ENCODE results near the gene PARD3.
"Not testable (repeated sequence)": the region's sequence is repeated elsewhere in the genome, so short reads cannot be mapped to it uniquely, and the experiment has no call there.

The PARD3 gene

DNA sequence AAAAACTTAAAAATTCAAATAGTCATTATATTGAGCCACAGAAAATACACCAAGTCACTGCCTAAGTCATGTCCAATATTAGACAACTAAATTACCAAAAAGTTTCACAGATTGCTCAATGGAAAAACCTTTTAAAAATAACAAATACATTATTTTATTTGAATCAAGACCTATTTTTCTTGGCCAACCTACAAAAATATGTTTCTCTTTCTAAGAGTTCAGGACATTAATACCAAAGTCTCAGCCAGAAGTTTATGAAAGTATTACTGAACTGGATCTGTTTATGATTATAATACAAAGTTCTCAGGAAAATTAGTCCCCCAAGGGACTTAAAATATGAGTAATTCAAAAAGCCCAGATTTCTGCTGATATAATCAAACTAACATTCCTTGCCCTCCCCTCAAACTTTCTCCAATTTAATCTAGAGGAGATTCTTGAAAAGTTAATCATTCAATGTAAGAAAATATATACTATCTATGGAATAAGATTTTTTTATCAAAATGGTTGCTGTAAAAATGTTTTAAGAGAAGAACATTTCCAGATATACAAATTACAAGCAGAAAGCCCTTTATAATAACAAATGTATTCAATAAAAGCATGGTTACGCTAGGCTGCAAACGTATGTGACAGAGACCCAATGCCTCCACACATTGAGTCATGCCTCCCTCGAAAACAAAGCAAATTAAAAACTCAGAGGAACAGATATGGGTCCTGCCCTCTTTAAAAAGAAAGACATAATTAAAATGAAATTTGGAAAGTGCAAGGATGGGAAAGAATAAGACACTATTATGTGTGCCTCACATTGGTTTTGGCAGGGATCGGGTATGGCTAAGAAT lies 381.6 kb downstream of the PARD3 start:
- no peak for DNase-seq

DNA sequence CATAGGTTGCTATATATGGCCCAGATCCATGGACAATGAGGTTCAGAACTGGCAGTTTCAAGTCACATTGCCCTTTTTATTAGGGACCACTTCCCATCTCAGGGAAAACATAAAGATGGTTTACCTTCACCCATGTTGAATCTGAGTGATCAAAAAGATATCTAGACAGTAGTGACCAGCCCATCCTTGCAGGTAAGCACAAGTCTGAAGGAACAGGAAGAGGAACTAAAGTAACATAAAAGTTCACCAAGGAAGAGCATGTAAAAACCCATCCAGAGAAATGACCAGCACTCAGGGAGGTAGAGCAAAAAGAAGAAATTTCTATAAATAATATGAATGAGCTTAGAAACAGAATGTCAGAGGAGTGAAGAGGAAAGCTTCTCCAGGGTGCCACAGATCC lies 382.5 kb downstream of the PARD3 start:
- DNase-seq = no peak

DNA sequence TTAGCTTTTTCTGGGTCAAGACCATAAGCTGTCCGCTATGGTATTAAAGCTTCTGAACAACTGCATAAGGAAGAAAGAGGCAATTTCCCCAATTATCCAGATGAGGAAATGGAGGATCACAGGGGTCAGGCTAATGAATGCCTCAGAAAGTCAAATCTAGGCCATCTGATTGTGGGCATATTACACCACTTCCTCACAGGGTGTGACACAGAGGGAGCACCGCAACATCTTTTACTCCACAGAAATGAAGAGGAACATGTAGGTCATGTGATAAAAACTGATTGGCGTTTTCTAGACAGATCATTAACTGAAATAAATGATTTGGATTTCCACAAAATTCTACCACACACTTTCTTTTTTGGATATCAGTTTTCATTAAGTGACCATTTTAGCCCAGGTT lies 384.4 kb downstream of the PARD3 start:
- DNase-seq = no peak

- no peak for DNase-seq
Measured at GRCh38 chr10:34428501-34428900, 386.6 kb downstream of the PARD3 start.

- no peak for DNase-seq
Measured at GRCh38 chr10:34427911-34428216, 387.2 kb downstream of the PARD3 start.

DNA sequence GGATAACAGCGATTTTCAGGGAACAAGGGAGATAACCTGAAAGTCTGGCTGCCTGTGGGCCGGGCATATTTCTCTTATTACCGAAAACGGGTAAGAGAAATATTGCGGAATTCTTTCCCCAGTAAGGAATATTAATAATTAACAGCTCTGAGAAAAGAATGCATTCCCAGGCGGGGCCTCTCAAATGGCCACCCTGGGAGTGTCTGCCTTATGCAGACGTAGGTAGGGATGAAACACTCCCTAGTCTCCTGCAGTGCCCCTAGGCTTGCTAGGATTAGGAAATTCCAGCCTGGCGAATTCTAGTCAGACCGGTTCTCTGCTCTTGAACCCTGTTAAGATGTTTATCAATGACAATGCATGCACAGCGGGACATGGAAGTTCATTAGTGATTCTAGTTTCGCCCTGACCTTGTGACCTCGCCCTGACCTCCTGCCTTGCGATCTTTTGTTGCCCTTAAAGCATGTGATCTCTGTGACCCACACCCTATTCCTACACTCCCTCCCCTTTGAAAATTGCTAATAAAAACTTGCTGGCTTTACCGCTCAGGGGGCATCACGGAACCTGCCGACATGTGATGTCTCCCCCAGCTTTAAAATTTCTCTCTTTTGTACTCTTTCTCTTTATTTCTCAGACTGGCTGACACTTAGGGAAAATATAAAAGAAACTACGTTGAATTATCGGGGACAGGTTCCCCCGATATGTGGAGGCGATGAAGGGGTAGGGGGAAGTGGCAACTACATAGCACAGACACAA lies 387.8 kb downstream of the PARD3 start:
- not testable (repeated sequence) for DNase-seq

DNA sequence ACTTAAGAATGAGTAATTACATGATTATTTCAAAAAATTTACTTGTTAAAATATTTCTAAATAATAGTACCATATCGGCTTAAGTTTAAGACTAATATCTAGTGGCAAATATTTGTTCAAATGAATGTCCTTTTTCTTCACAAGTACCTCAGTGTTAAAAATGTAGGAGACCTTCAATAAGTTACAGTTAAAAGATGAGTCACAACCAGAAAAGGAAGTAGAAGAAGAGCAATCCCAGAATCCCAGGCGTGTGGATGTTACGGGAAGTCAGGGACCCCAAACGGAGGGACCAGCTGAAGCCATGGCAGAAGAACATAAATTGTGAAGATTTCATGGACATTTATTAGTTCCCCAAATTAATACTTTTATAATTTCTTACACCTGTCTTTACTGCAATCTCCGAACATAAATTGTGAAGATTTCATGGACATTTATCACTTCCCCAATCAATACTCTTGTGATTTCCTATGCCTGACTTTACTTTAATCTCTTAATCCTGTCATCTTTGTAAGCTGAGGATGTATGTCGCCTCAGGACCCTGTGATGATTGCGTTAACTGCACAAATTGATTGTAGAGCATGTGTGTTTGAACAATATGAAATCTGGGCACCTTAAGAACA lies 388.4 kb downstream of the PARD3 start:
- DNase-seq = not testable (repeated sequence)

GRCh38 chr10:34426041-34426440 lies 389.1 kb downstream of the PARD3 start:
- DNase-seq = no peak

DNA sequence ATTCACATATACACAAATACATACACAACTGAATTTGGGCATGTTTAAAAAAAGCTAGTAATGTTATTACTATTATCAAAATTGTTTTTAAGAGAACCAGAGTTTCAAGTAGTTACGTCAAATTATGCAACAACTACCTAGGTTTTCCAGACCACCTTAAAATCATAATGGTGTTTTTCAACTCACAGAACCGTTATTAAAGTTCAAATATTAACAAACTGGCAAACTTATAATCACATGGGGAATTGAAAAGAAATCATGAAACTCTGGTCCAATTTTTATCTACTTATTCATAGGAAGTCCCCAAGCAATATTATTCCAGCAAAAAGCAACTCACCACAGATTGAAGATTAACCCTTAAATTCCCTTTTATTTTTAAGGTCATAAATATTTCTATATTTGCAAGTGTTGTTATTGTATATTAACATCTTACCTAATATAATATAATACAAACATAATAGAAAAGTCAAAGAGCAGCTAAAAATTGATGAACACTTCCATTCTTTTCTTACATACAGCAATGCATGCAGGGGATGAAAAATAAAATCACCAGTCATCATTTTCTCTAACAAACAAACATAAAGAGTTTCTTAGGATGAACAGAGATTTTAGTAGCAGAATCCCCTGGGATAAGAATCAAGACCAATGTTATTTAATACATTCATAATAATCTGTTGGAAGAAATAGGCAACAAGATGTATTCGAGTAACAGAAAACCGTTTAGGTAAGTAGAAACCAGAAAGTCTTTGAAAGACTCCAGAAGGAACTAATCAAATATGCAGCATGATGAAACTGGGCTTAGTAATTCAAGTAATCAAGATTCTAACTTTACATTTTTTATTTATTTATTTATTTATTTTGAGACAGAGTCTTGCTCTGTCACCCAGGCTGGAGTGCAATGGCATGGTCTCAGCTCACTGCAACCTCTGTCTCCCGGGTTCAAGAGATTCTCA lies 391.1 kb downstream of the PARD3 start:
- DNase-seq = no peak

- DNase-seq = no peak
Measured at GRCh38 chr10:34420795-34421194, 394.3 kb downstream of the PARD3 start.

DNA sequence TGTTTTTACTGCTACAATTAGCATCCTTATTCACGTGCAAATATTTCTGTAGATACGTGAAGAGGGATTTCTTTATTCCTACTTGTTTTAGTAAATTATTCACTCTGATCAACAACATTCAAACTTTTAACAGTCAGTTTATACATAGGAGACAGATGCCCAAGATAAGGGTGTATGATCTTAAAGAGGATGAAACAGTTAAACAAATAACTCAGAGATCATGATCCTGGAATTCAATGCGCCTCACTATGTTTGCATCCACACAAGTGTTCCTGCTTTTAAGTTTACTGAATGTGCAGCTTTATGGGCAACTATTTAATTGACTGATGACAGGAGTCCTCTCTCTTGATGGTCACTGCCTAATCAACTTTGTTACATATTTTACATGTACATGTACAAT lies 394.8 kb downstream of the PARD3 start:
- DNase-seq = no peak

GRCh38 chr10:34415039-34415438 lies 400.1 kb downstream of the PARD3 start:
- DNase-seq = no peak

GRCh38 chr10:34413756-34414587 lies 401.1 kb downstream of the PARD3 start:
- DNase-seq = no peak

GRCh38 chr10:34413214-34413613 lies 401.9 kb downstream of the PARD3 start:
- no peak for DNase-seq

GRCh38 chr10:34408956-34409355 lies 406.1 kb downstream of the PARD3 start:
- no peak for DNase-seq

GRCh38 chr10:34408381-34408780 lies 406.7 kb downstream of the PARD3 start:
- DNase-seq = no peak

- no peak for DNase-seq
Measured at GRCh38 chr10:34407324-34407805, 407.7 kb downstream of the PARD3 start.

DNA sequence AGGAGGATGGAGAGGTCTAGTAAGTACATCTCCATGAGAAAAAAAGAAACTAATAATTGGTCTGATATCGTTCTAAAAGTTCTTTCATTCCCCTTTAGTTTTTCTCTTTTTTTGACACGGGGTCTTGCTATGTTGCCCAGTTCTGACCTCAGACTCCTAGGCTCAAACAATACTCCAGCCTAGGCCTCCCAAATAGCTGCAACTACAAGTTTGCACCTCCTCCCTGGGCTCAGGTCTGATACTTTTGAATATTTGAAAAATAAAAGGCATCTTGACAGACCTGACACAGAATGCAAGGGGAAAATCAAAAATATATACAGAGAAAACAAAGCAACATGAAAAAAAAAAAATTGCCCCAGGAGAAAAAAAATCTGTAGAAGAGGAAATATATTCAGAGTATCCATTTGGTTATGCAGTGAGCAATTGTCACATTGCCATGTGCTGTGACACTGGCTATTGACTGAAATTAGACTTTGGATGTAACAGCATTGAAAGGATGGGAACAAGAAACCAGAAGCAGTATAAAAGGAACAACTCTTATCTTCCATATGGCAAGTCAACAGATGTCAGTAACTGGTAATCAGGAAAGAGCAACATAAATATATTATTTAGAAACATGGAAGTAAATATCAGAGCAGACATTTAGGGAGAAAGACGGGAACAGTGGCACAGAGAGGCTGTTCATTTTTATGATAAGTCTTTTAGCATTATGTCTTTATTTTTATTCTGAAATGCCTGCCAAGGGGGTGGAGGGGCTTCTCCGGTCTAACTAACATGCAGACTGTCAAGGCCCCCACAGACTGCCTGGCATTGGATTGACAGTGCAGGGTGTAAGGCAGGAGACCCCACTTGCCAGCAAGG lies 408.4 kb downstream of the PARD3 start:
- DNase-seq = no peak

Data from amygdala (tissue), 56 donors.